HG03280 (cell line): ENCODE results near the gene SLC4A4.

Experiments used
- ATAC-seq: cut with Tn5 transposase; IDR thresholded peaks from one replicate; pipeline ENCODE4 v1.9.1; 2021; ENCODE audit warnings: mild to moderate bottlenecking, moderate library complexity; ENCODE audit not compliant: unreplicated experiment

SLC4A4 gene

GRCh38 chr4:71532407-71532806 is 193.6 kb downstream of the SLC4A4 start:
- ATAC-seq: no peak

- no peak for ATAC-seq
Observed at GRCh38 chr4:71533121-71533520, 194.3 kb downstream of the SLC4A4 start.

GRCh38 chr4:71537551-71538065 is 198.8 kb downstream of the SLC4A4 start:
- ATAC-seq: no peak

- ATAC-seq: no peak
Observed at GRCh38 chr4:71538528-71538927, 199.7 kb downstream of the SLC4A4 start.

GRCh38 chr4:71540749-71541269 is 202.0 kb downstream of the SLC4A4 start:
- ATAC-seq: no peak

GRCh38 chr4:71541541-71541940 is 202.7 kb downstream of the SLC4A4 start:
- ATAC-seq: no peak

- no peak for ATAC-seq
Observed at GRCh38 chr4:71545168-71545567, 206.3 kb downstream of the SLC4A4 start.

- ATAC-seq: no peak
Observed at GRCh38 chr4:71549516-71550160, 210.8 kb downstream of the SLC4A4 start.

- no peak for ATAC-seq
Observed at GRCh38 chr4:71550220-71551165, 211.7 kb downstream of the SLC4A4 start.

GRCh38 chr4:71553605-71554004 is 214.8 kb downstream of the SLC4A4 start:
- ATAC-seq: peak; percentile 65

GRCh38 chr4:71554025-71554424 is 215.2 kb downstream of the SLC4A4 start:
- no peak for ATAC-seq

GRCh38 chr4:71558248-71558647 is 219.4 kb downstream of the SLC4A4 start:
- peak; percentile 64 for ATAC-seq

GRCh38 chr4:71559957-71560571 is 221.2 kb downstream of the SLC4A4 start:
- ATAC-seq: no peak

GRCh38 chr4:71564775-71565174 is 226.0 kb downstream of the SLC4A4 start:
- ATAC-seq: no peak

- ATAC-seq: no peak
Observed at GRCh38 chr4:71566856-71567255, 228.0 kb downstream of the SLC4A4 start.

GRCh38 chr4:71568131-71568530 is 229.3 kb downstream of the SLC4A4 start:
- no peak for ATAC-seq

- ATAC-seq: no peak
Observed at GRCh38 chr4:71570492-71570891, 231.7 kb downstream of the SLC4A4 start.

- no peak for ATAC-seq
Observed at GRCh38 chr4:71571346-71571745, 232.5 kb downstream of the SLC4A4 start.

- no peak for ATAC-seq
Observed at GRCh38 chr4:71583971-71584370, 245.2 kb downstream of the SLC4A4 start.

GRCh38 chr4:71584585-71584984 is 245.8 kb downstream of the SLC4A4 start:
- no peak for ATAC-seq

- no peak for ATAC-seq
Observed at GRCh38 chr4:71586087-71586763, 247.4 kb downstream of the SLC4A4 start.
